ENCODE data around the gene ZNF335.
"Not testable (repeated sequence)": the region's sequence is repeated elsewhere in the genome, so short reads cannot be mapped to it uniquely, and the experiment has no call there.

ZNF335 gene

DNA sequence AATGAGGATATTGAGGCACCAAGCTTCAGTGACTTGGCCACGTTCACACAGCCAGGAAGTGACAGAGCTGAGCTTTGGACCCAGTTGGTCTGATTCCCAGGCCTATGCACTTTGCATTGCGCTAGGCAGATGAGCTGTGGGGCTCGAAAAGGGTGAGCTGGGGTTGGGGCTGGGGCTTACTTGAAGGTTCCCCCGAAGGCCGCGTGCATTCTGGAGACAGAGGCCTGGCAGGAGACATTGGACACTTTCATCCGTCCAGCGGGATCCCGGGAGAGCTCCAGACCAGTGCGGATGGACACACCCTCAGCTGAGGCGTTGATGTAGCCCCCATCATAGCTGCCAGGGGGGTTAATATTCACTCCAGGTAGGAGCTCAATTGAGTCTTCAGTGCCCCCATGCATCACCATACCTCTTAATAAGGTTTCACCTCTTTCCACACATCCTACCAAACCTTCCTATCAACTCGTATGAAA, 62.6 kb downstream of the ZNF335 start:
- DNase-seq = no peak

- DNase-seq = no peak
Observed at GRCh38 chr20:45908084-45908483, 63.9 kb downstream of the ZNF335 start.

GRCh38 chr20:45907219-45907948, 64.6 kb downstream of the ZNF335 start:
- no peak for DNase-seq

- no peak for DNase-seq
Observed at GRCh38 chr20:45905505-45906079, 66.4 kb downstream of the ZNF335 start.

GRCh38 chr20:45904583-45905504, 67.2 kb downstream of the ZNF335 start:
- DNase-seq = no peak

- DNase-seq = no peak
Observed at GRCh38 chr20:45902199-45902701, 69.8 kb downstream of the ZNF335 start.

- DNase-seq = not testable (repeated sequence)
Observed at GRCh38 chr20:45901332-45901731, 70.7 kb downstream of the ZNF335 start.

DNA sequence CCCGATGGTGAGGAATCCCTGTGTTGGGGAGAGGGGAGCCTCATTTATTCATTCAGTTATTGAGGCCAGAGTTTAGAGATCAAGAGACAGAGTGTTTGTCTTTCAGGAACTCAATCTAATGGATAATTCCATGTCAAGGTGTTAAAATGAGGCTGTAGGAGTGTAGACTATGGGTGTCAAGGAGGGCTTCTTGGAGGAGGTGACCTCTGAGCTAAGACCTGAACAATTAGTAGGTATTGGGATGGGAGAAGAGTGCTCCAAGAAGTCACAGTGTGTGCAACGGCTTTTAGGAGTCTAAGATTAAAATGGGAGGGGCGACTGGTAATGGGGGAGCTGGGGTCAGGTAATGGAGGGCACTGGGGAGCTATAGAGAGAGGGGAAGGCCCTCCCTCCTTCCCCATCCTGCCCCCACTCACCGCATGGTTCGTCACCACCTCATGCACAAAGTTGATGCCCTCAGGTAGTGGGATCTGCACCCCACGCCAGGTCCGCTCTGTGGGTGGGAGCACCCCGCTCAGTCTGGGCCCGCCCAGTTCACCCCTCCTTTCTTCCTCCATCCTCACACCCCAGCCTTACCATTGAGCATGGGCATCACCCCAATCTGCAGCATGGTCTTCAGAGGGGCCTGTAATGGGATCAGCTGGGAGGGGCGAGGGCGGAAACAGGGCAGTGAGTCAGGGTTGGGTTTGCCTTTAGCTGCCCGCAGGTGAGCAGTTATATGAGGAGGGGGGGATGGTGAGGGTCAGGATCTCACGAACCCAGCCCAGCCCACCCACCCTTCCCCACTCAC, 72.8 kb downstream of the ZNF335 start:
- DNase-seq = no peak

Data from activated naive CD4-positive, alpha-beta T cell (primary cell).